WTC11 (cell line): ENCODE results near the gene KLHL28. TPM values are rescaled to one million over a fixed set of nuclear protein-coding genes. Genes with fewer than 3 reads are reported as not detected.

ENCODE experiments used
- ATAC-seq: fragments of 200-7000 bp; cut with Tn5 transposase; 2 replicates; pipeline ENCODE4 v1.10.0; 2021; ENCODE audit warnings: mild to moderate bottlenecking, moderate library complexity
- CTCF ChIA-PET: fragments of 300-600 bp; sonication (Branson Sonifier 250); formaldehyde crosslinking; loops from one replicate; lab custom pipeline; 2021; ENCODE audit warnings: antibody characterized with exemption; lab: Charles Lee
- POLR2A ChIA-PET: fragments of 350-600 bp; sonication (Branson Sonifier 250); formaldehyde crosslinking; loops from one replicate; lab custom pipeline; 2021; ENCODE audit warnings: antibody characterized with exemption; lab: Charles Lee
- DNase-seq: peaks from one replicate; pipeline ENCODE4 v3.0.0; 2021; ENCODE audit warnings: low spot score
- H3K27ac Mint-ChIP-seq: 2 replicates; pipeline ENCODE4 v1.8.0; 2021; ENCODE audit warnings: mixed read lengths
- H3K27me3 Mint-ChIP-seq: 2 replicates; pipeline ENCODE4 v1.8.0; 2021; ENCODE audit warnings: low read depth, mild to moderate bottlenecking, moderate library complexity, mixed read lengths
- H3K36me3 Mint-ChIP-seq: 2 replicates; pipeline ENCODE4 v1.8.0; 2021; ENCODE audit warnings: mixed read lengths
- H3K4me1 Mint-ChIP-seq: 2 replicates; pipeline ENCODE4 v1.8.0; 2022; ENCODE audit warnings: mixed read lengths
- H3K4me3 Mint-ChIP-seq: 2 replicates; pipeline ENCODE4 v1.8.0; 2021; ENCODE audit warnings: mild to moderate bottlenecking, moderate library complexity, mixed read lengths
- H3K9me3 Mint-ChIP-seq: 2 replicates; pipeline ENCODE4 v1.8.0; 2021; ENCODE audit warnings: mixed read lengths
- ARID4B ChIP-seq: sonication (generic); formaldehyde crosslinking; IDR thresholded peaks from 2 replicates; pipeline ENCODE4 v1.8.0; 2023; ENCODE audit warnings: missing genetic modification reagents, mild to moderate bottlenecking, borderline replicate concordance
- CREM ChIP-seq: sonication (generic); formaldehyde crosslinking; IDR thresholded peaks from 2 replicates; pipeline ENCODE4 v1.8.1; 2022; ENCODE audit warnings: mild to moderate bottlenecking, missing genetic modification reagents, moderate library complexity
- ELF4 ChIP-seq: sonication (generic); formaldehyde crosslinking; IDR thresholded peaks from 2 replicates; pipeline ENCODE4 v1.8.1; 2022; ENCODE audit warnings: low read depth, mild to moderate bottlenecking, moderate library complexity, missing genetic modification reagents
- ETV6 ChIP-seq: sonication (generic); formaldehyde crosslinking; IDR thresholded peaks from 2 replicates; pipeline ENCODE4 v1.8.1; 2022; ENCODE audit warnings: mild to moderate bottlenecking, missing genetic modification reagents
- GRHL2 ChIP-seq: fragments of 250-450 bp; sonication (Bioruptor Pico); IDR thresholded peaks from 2 replicates; pipeline ENCODE4 v1.8.0; 2022; ENCODE audit warnings: mild to moderate bottlenecking, moderate library complexity; ENCODE audit not compliant: insufficient replicate concordance, severe bottlenecking
- IRF2 ChIP-seq: sonication (generic); formaldehyde crosslinking; IDR thresholded peaks from 2 replicates; pipeline ENCODE4 v1.8.0; 2022; ENCODE audit warnings: low read depth, missing genetic modification reagents, borderline replicate concordance
- JAZF1 ChIP-seq: fragments of 250-450 bp; sonication (Bioruptor Pico); IDR thresholded peaks from 2 replicates; pipeline ENCODE4 v1.9.0; 2021; ENCODE audit warnings: moderate library complexity, mild to moderate bottlenecking, inconsistent platforms
- NFE2L1 ChIP-seq: sonication (generic); formaldehyde crosslinking; IDR thresholded peaks from 2 replicates; pipeline ENCODE4 v1.8.1; 2023; ENCODE audit warnings: missing genetic modification reagents
- NR1H2 ChIP-seq: sonication (generic); formaldehyde crosslinking; IDR thresholded peaks from 2 replicates; pipeline ENCODE4 v1.9.0; 2021; ENCODE audit warnings: mild to moderate bottlenecking, moderate library complexity, missing genetic modification reagents
- NR3C1 ChIP-seq: sonication (generic); formaldehyde crosslinking; conservative IDR thresholded peaks from 2 replicates; pipeline ENCODE4 v1.8.1; 2023; ENCODE audit warnings: low read depth, mild to moderate bottlenecking, missing genetic modification reagents
- OVOL2 ChIP-seq: fragments of 250-450 bp; sonication (Bioruptor Pico); IDR thresholded peaks from 2 replicates; pipeline ENCODE4 v1.9.0; 2021; ENCODE audit warnings: mild to moderate bottlenecking, borderline replicate concordance
- RELA ChIP-seq: sonication (generic); formaldehyde crosslinking; IDR thresholded peaks from 2 replicates; pipeline ENCODE4 v1.8.1; 2022; ENCODE audit warnings: missing genetic modification reagents, mild to moderate bottlenecking, borderline replicate concordance
- SMAD3 ChIP-seq: sonication (generic); formaldehyde crosslinking; IDR thresholded peaks from 2 replicates; pipeline ENCODE4 v1.8.0; 2022; ENCODE audit warnings: missing genetic modification reagents, mild to moderate bottlenecking, borderline replicate concordance
- TCF7 ChIP-seq: sonication (generic); formaldehyde crosslinking; IDR thresholded peaks from 2 replicates; pipeline ENCODE4 v1.8.0; 2022; ENCODE audit warnings: mild to moderate bottlenecking, low read depth, missing genetic modification reagents, moderate library complexity
- TEAD1 ChIP-seq: sonication (generic); formaldehyde crosslinking; IDR thresholded peaks from 2 replicates; pipeline ENCODE4 v1.8.0; 2022; ENCODE audit warnings: mild to moderate bottlenecking, missing genetic modification reagents
- ZBTB21 ChIP-seq: sonication (generic); formaldehyde crosslinking; IDR thresholded peaks from 2 replicates; pipeline ENCODE4 v1.8.1; 2023; ENCODE audit warnings: mild to moderate bottlenecking, missing genetic modification reagents, borderline replicate concordance
- ZNF121 ChIP-seq: sonication (generic); formaldehyde crosslinking; IDR thresholded peaks from 2 replicates; pipeline ENCODE4 v1.8.0; 2023; ENCODE audit warnings: missing genetic modification reagents
- ZNF138 ChIP-seq: sonication (generic); formaldehyde crosslinking; conservative IDR thresholded peaks from 2 replicates; pipeline ENCODE4 v1.8.1; 2022; ENCODE audit warnings: mild to moderate bottlenecking, moderate library complexity, missing genetic modification reagents
- ZNF263 ChIP-seq: sonication (generic); formaldehyde crosslinking; IDR thresholded peaks from 2 replicates; pipeline ENCODE4 v1.8.1; 2022; ENCODE audit warnings: low read depth, mild to moderate bottlenecking, moderate library complexity, missing genetic modification reagents
- ZNF317 ChIP-seq: sonication (generic); formaldehyde crosslinking; IDR thresholded peaks from 2 replicates; pipeline ENCODE4 v1.8.1; 2023; ENCODE audit warnings: low read depth, mild to moderate bottlenecking, moderate library complexity, missing genetic modification reagents, borderline replicate concordance
- ZNF396 ChIP-seq: fragments of 250-450 bp; sonication (Bioruptor Pico); IDR thresholded peaks from 2 replicates; pipeline ENCODE4 v1.8.0; 2021; ENCODE audit warnings: mild to moderate bottlenecking, moderate library complexity, borderline replicate concordance
- ZSCAN18 ChIP-seq: fragments of 250-450 bp; sonication (Bioruptor Pico); IDR thresholded peaks from 2 replicates; pipeline ENCODE4 v2.1.2; 2022; ENCODE audit warnings: mild to moderate bottlenecking, moderate library complexity
- total RNA-seq: library from RNA; stranded (reverse); gene quantifications from 3 replicates; pipeline ENCODE4 v1.2.3, GENCODE V29; 2021

KLHL28 gene
- total RNA-seq, 1 experiment from 2014 or later = 9.8 TPM

GRCh38 chr14:44960146-44960545 is 1.6 kb downstream of the KLHL28 start:
- H3K27ac Mint-ChIP-seq = peak overlapping the region; percentile 8; the same call in 1 of the 2 replicates
- H3K27me3 Mint-ChIP-seq = no peaks in the 10 kb centered on the region
- ATAC-seq = no peak
- TF ChIP-seq CREM (CRISPR knock-in tag) (no peak), ZBTB21 (CRISPR knock-in tag) (no peak), ZNF317 (CRISPR knock-in tag) (no peak), IRF2 (CRISPR knock-in tag) (no peak), GRHL2 (CRISPR knock-in tag) (no peak), TEAD1 (no peak), ETV6 (CRISPR knock-in tag) (no peak), SMAD3 (CRISPR knock-in tag) (no peak)
- no peak for DNase-seq
- ChIA-PET POLR2A (no interaction called here), CTCF (interaction anchor here (1.4 kb wide), 1 partner anchor 47 kb away, joined by 3 read pairs; no protein-coding TSS in a partner anchor)
- H3K4me3 Mint-ChIP-seq = no peak overlapping the region
- H3K4me1 Mint-ChIP-seq = peaks cover 33% of the 10 kb centered on the region
- no peaks in the 10 kb centered on the region for H3K9me3 Mint-ChIP-seq
- no peaks in the 10 kb centered on the region for H3K36me3 Mint-ChIP-seq

- TF ChIP-seq ZNF396 (CRISPR knock-in tag) = no peak
- no peak for TF ChIP-seq ARID4B (CRISPR knock-in tag)
- no peak for TF ChIP-seq TCF7 (CRISPR knock-in tag)
- TF ChIP-seq NFE2L1 (CRISPR knock-in tag) = no peak
- no peak for TF ChIP-seq CREM (CRISPR knock-in tag)
- TF ChIP-seq JAZF1 = no peak
- no peak for TF ChIP-seq RELA
- no peak for TF ChIP-seq ZNF263 (CRISPR knock-in tag)
- TF ChIP-seq NR3C1 (CRISPR knock-in tag) = no peak
- no peak for TF ChIP-seq ZSCAN18
- no peak for TF ChIP-seq ETV6 (CRISPR knock-in tag)
- no peak for TF ChIP-seq ZNF121 (CRISPR knock-in tag)
- CTCF ChIA-PET = no interaction called here
- H3K36me3 Mint-ChIP-seq = no peaks in the 10 kb centered on the region
- no peaks in the 10 kb centered on the region for H3K9me3 Mint-ChIP-seq
- DNase-seq (no peak), ATAC-seq (no peak)
- POLR2A ChIA-PET = no interaction called here
- H3K27me3 Mint-ChIP-seq = no peaks in the 10 kb centered on the region
- H3K27ac Mint-ChIP-seq = peak overlapping the region; percentile 8; the same call in 1 of the 2 replicates
- peaks cover 27% of the 10 kb centered on the region for H3K4me1 Mint-ChIP-seq
- no peak overlapping the region for H3K4me3 Mint-ChIP-seq
Observed at GRCh38 chr14:44959538-44959937, 2.2 kb downstream of the KLHL28 start.

GRCh38 chr14:44956866-44957265 is 4.9 kb downstream of the KLHL28 start:
- ChIA-PET CTCF (no interaction called here), POLR2A (no interaction called here)
- TF ChIP-seq ELF4 (CRISPR knock-in tag) (no peak), NR1H2 (CRISPR knock-in tag) (no peak), OVOL2 (no peak), ZNF138 (CRISPR knock-in tag) (no peak)
- H3K4me3 Mint-ChIP-seq = no peak overlapping the region
- H3K9me3 Mint-ChIP-seq = no peaks in the 10 kb centered on the region
- H3K27me3 Mint-ChIP-seq = no peaks in the 10 kb centered on the region
- no peaks in the 10 kb centered on the region for H3K36me3 Mint-ChIP-seq
- H3K27ac Mint-ChIP-seq = no peak overlapping the region
- H3K4me1 Mint-ChIP-seq = peaks cover 16% of the 10 kb centered on the region
- DNase-seq = no peak
- ATAC-seq = no peak
